ENCODE measurements around the gene IL17RE.
A peak's percentile ranks its signal among the peaks of the same experiment; 100 is the strongest.
"Not testable (repeated sequence)": the region's sequence is repeated elsewhere in the genome, so short reads cannot be mapped to it uniquely, and the experiment has no call there.

IL17RE gene

GRCh38 chr3:9902372-9903237 is at the start of gene IL17RE:
Gene IL17RE, plus strand, starts transcription at chr3:9902848. Its CDS starts 85 bp downstream, at chr3:9902933.
- DNase-seq, result no peak

GRCh38 chr3:9854291-9854940 is 48.2 kb upstream of the IL17RE start:
- DNase-seq, result not testable (repeated sequence)

- no peak for DNase-seq
These were observed 47.1 kb upstream of the IL17RE start for GRCh38 chr3:9855594-9855993.

GRCh38 chr3:9859530-9860025 is 43.1 kb upstream of the IL17RE start:
- DNase-seq, result no peak

- no peak for DNase-seq
These were observed 41.4 kb upstream of the IL17RE start for GRCh38 chr3:9861201-9861600.

- DNase-seq, result no peak
These were observed 41.0 kb upstream of the IL17RE start for GRCh38 chr3:9861626-9862130.

GRCh38 chr3:9862391-9863057 is 40.1 kb upstream of the IL17RE start:
- no peak for DNase-seq

GRCh38 chr3:9863058-9863772 is 39.4 kb upstream of the IL17RE start:
- DNase-seq, result no peak

GRCh38 chr3:9864200-9864927 is 38.3 kb upstream of the IL17RE start:
- peak; percentile 70 for DNase-seq

GRCh38 chr3:9865125-9865637 is 37.5 kb upstream of the IL17RE start:
- DNase-seq, result not testable (repeated sequence)

GRCh38 chr3:9866639-9867038 is 36.0 kb upstream of the IL17RE start:
- DNase-seq, result no peak

- DNase-seq, result no peak
These were observed 35.5 kb upstream of the IL17RE start for GRCh38 chr3:9867106-9867505.

- no peak for DNase-seq
These were observed 32.7 kb upstream of the IL17RE start for GRCh38 chr3:9869955-9870354.

- DNase-seq, result no peak
These were observed 31.7 kb upstream of the IL17RE start for GRCh38 chr3:9870978-9871377.

- DNase-seq, result not testable (repeated sequence)
These were observed 30.6 kb upstream of the IL17RE start for GRCh38 chr3:9872067-9872466.

- DNase-seq, result no peak
These were observed 27.2 kb upstream of the IL17RE start for GRCh38 chr3:9875448-9875847.

GRCh38 chr3:9876255-9876654 is 26.4 kb upstream of the IL17RE start:
- not testable (repeated sequence) for DNase-seq

GRCh38 chr3:9876991-9877390 is 25.7 kb upstream of the IL17RE start:
- no peak for DNase-seq

- no peak for DNase-seq
These were observed 23.9 kb upstream of the IL17RE start for GRCh38 chr3:9878700-9879099.

- no peak for DNase-seq
These were observed 22.7 kb upstream of the IL17RE start, which contains the start of gene CIDEC for GRCh38 chr3:9879830-9880549. Gene CIDEC, minus strand, starts transcription at chr3:9880253. Its CDS starts 1,767 bp downstream, at chr3:9878486.

- no peak for DNase-seq
These were observed 21.2 kb upstream of the IL17RE start for GRCh38 chr3:9881441-9881840.

All from NCI-H345 (cell line).